Panc1 (cell line): ENCODE data around the gene INPP5A. TPM values are rescaled to one million over a fixed set of nuclear protein-coding genes. Genes with fewer than 3 reads are reported as not detected.

Experiments
- ATAC-seq: fragments of 200-7000 bp; cut with Tn5 transposase; 2 replicates; pipeline ENCODE4 v1.9.1; 2020; ENCODE audit warnings: mild to moderate bottlenecking, moderate library complexity
- BruUV-seq: library from RNA; stranded (reverse); fragments of 400-500 nt; replicated peaks from 2 replicates; lab custom pipeline; 2021; lab: Mats Ljungman, UMichigan
- CTCF ChIA-PET: fragments of 300-600 bp; sonication (Branson Sonifier 250); formaldehyde crosslinking; loops from one replicate; lab custom pipeline; 2022; ENCODE audit warnings: antibody characterized with exemption; lab: Charles Lee
- POLR2A ChIA-PET: fragments of 300-600 bp; sonication (Branson Sonifier 250); formaldehyde crosslinking; loops from one replicate; lab custom pipeline; 2022; ENCODE audit warnings: antibody characterized with exemption; lab: Charles Lee
- DNase-seq: peaks from one replicate; pipeline ENCODE4 v3.0.0-alpha.2; 2010; ENCODE audit warnings: low read depth, low spot score
- H3K27ac ChIP-seq: 2 replicates; pipeline ENCODE4 v1.5.1; 2011; ENCODE audit warnings: mild to moderate bottlenecking, low read length, inconsistent platforms
- H3K27me3 ChIP-seq: fragments of 200-500 bp; sonication (Bioruptor generic); 2 replicates; pipeline ENCODE4 v1.6.0; 2014; ENCODE audit warnings: low read length, inconsistent platforms; ENCODE audit not compliant: control insufficient read depth, insufficient read depth
- H3K36me3 ChIP-seq: fragments of 200-500 bp; sonication (Bioruptor generic); 2 replicates; pipeline ENCODE4 v1.5.1; 2014; ENCODE audit warnings: inconsistent platforms, mild to moderate bottlenecking, low read length, moderate library complexity; ENCODE audit not compliant: control insufficient read depth, insufficient read depth
- H3K4me1 ChIP-seq: 2 replicates; pipeline ENCODE4 v1.5.1; 2011; ENCODE audit warnings: inconsistent platforms, mild to moderate bottlenecking, low read length, moderate library complexity; ENCODE audit not compliant: control insufficient read depth, insufficient read depth
- H3K4me3 ChIP-seq, 2 experiments: 2 replicates each; pipeline ENCODE4 v1.5.1; 2011 to 2012; ENCODE audit warnings: low read depth in 2 of 2, low read length in 2 of 2, mild to moderate bottlenecking in 2 of 2, inconsistent platforms in 1 of 2, moderate library complexity in 1 of 2
- H3K9me3 ChIP-seq: fragments of 200-500 bp; sonication (Bioruptor generic); 2 replicates; pipeline ENCODE4 v1.5.1; 2014; ENCODE audit warnings: low read depth, mild to moderate bottlenecking, inconsistent platforms, low read length, moderate library complexity; ENCODE audit not compliant: control insufficient read depth, insufficient read depth
- POLR2AphosphoS5 ChIP-seq: IDR thresholded peaks from 2 replicates; pipeline ENCODE4 v1.6.1; 2012; ENCODE audit warnings: mild to moderate bottlenecking, low read depth, low read length, moderate library complexity
- SIN3A ChIP-seq: IDR thresholded peaks from 2 replicates; pipeline ENCODE4 v1.6.1; 2012; ENCODE audit warnings: low read depth, mild to moderate bottlenecking, low read length, moderate library complexity, borderline replicate concordance; ENCODE audit not compliant: insufficient read depth
- TCF7L2 ChIP-seq: IDR thresholded peaks from 2 replicates; pipeline ENCODE4 v1.6.1; 2011; ENCODE audit warnings: mild to moderate bottlenecking, low read depth, low read length, inconsistent platforms
- in situ Hi-C: cut with HindIII; loops from 2 replicates; pipeline ENCODE4 v1.10.0; 2016; ENCODE audit warnings: low sequenced_read_pairs, low pct_unique_long_range_greater_than_20kb
- intact Hi-C: fragments of 100-400 bp; cut with micrococcal nuclease; formaldehyde crosslinking; loops from one replicate; pipeline ENCODE4 v1.10.0; 2022; ENCODE audit not compliant: unreplicated experiment
- total RNA-seq: library from RNA; stranded (reverse); gene quantifications from one replicate; pipeline ENCODE4 v1.2.1, GENCODE V29; 2021; ENCODE audit not compliant: unreplicated experiment
- TF ChIP-seq, protein P1 (sequence below): fragments of 450-650 bp; IDR thresholded peaks from 2 replicates; pipeline ENCODE4 v1.5.1; 2017; ENCODE audit warnings: mild to moderate bottlenecking
- TF ChIP-seq, protein P2 (sequence below), 2 experiments: IDR thresholded peaks; 2 replicates each; pipeline ENCODE4 v1.6.1; 2011 to 2012; ENCODE audit warnings: low read depth in 2 of 2, control low read depth in 1 of 2, low read length in 1 of 2, mild to moderate bottlenecking in 1 of 2, moderate library complexity in 1 of 2; ENCODE audit not compliant: insufficient read depth in 1 of 2

Gene INPP5A
- total RNA-seq, 1 experiment from 2014 or later = 60.0 TPM

DNA sequence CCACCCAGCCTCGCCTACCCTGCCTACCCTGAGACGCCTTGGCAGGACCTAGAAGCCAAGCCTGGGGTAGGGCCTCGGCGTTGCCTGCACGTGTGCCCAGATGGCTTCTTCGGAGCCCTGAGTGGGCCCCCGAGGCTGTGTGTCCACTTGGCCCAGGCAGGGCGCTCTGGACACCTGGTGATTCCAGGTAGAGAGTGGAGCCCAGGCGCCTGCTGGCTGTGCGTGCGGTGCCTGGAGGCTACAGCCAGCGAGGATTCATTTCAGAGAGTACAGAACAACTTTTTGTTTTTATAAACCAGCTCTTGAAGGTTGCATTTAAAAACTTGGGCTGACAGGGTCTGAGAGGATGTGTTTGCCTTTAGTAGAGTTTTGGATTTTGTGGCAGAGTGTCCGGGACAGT is 208.4 kb downstream of the INPP5A start:
- ATAC-seq (no peak), DNase-seq (no peak)
- no peaks in the 10 kb centered on the region for H3K4me1 ChIP-seq
- ChIA-PET CTCF (no interaction called here), POLR2A (no interaction called here)
- no peaks in the 10 kb centered on the region for H3K9me3 ChIP-seq
- intact Hi-C loops = no loop called here
- TF ChIP-seq TCF7L2 = no peak
- BruUV-seq = no TSS peak
- H3K27me3 ChIP-seq = no peaks in the 10 kb centered on the region
- H3K36me3 ChIP-seq = no peaks in the 10 kb centered on the region
- no peak overlapping the region for H3K4me3 ChIP-seq
- in situ Hi-C loops = no loop called here
- H3K27ac ChIP-seq = no peak overlapping the region

DNA sequence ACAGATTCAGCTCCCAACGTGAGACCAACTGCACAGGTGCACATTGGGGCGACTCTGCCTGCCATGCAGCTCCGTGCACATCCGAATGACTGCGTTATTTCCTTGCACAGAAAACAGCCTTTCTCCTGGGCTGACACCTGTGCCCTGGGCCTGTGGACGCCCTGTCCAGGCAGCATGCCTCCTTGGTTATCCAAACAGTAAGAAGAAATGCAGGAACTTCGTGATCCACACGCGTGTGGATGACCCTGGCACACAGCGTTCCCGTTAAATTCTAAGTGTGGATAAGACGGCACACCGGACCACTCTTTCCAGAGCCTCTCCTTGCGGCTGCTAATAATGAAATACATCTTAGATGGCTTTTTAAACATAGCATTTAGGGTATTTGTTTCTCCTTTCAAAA is 208.8 kb downstream of the INPP5A start:
- H3K27ac ChIP-seq = no peak overlapping the region
- ChIA-PET POLR2A (no interaction called here), CTCF (interaction anchor here (0.5 kb wide), 1 partner anchor 527 kb away, joined by 3 read pairs; no protein-coding TSS in a partner anchor)
- in situ Hi-C loops = no loop called here
- ATAC-seq = no peak
- no peak overlapping the region for H3K4me3 ChIP-seq
- intact Hi-C loops = no loop called here
- no peak for DNase-seq
- H3K4me1 ChIP-seq = no peaks in the 10 kb centered on the region
- H3K9me3 ChIP-seq = no peaks in the 10 kb centered on the region
- TF ChIP-seq, protein P1, sequence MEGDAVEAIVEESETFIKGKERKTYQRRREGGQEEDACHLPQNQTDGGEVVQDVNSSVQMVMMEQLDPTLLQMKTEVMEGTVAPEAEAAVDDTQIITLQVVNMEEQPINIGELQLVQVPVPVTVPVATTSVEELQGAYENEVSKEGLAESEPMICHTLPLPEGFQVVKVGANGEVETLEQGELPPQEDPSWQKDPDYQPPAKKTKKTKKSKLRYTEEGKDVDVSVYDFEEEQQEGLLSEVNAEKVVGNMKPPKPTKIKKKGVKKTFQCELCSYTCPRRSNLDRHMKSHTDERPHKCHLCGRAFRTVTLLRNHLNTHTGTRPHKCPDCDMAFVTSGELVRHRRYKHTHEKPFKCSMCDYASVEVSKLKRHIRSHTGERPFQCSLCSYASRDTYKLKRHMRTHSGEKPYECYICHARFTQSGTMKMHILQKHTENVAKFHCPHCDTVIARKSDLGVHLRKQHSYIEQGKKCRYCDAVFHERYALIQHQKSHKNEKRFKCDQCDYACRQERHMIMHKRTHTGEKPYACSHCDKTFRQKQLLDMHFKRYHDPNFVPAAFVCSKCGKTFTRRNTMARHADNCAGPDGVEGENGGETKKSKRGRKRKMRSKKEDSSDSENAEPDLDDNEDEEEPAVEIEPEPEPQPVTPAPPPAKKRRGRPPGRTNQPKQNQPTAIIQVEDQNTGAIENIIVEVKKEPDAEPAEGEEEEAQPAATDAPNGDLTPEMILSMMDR = no peak
- TF ChIP-seq SIN3A = no peak
- TF ChIP-seq POLR2AphosphoS5 = no peak
- TF ChIP-seq, protein P2, sequence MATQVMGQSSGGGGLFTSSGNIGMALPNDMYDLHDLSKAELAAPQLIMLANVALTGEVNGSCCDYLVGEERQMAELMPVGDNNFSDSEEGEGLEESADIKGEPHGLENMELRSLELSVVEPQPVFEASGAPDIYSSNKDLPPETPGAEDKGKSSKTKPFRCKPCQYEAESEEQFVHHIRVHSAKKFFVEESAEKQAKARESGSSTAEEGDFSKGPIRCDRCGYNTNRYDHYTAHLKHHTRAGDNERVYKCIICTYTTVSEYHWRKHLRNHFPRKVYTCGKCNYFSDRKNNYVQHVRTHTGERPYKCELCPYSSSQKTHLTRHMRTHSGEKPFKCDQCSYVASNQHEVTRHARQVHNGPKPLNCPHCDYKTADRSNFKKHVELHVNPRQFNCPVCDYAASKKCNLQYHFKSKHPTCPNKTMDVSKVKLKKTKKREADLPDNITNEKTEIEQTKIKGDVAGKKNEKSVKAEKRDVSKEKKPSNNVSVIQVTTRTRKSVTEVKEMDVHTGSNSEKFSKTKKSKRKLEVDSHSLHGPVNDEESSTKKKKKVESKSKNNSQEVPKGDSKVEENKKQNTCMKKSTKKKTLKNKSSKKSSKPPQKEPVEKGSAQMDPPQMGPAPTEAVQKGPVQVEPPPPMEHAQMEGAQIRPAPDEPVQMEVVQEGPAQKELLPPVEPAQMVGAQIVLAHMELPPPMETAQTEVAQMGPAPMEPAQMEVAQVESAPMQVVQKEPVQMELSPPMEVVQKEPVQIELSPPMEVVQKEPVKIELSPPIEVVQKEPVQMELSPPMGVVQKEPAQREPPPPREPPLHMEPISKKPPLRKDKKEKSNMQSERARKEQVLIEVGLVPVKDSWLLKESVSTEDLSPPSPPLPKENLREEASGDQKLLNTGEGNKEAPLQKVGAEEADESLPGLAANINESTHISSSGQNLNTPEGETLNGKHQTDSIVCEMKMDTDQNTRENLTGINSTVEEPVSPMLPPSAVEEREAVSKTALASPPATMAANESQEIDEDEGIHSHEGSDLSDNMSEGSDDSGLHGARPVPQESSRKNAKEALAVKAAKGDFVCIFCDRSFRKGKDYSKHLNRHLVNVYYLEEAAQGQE (IDR thresholded peaks at IDR 0.05; ENCODE audit: insufficient read depth in 1 of 2, low read depth in 2 of 2, low read length in 1 of 2) = no peak
- no peak for TF ChIP-seq TCF7L2
- no peaks in the 10 kb centered on the region for H3K27me3 ChIP-seq
- BruUV-seq = no TSS peak
- no peaks in the 10 kb centered on the region for H3K36me3 ChIP-seq

DNA sequence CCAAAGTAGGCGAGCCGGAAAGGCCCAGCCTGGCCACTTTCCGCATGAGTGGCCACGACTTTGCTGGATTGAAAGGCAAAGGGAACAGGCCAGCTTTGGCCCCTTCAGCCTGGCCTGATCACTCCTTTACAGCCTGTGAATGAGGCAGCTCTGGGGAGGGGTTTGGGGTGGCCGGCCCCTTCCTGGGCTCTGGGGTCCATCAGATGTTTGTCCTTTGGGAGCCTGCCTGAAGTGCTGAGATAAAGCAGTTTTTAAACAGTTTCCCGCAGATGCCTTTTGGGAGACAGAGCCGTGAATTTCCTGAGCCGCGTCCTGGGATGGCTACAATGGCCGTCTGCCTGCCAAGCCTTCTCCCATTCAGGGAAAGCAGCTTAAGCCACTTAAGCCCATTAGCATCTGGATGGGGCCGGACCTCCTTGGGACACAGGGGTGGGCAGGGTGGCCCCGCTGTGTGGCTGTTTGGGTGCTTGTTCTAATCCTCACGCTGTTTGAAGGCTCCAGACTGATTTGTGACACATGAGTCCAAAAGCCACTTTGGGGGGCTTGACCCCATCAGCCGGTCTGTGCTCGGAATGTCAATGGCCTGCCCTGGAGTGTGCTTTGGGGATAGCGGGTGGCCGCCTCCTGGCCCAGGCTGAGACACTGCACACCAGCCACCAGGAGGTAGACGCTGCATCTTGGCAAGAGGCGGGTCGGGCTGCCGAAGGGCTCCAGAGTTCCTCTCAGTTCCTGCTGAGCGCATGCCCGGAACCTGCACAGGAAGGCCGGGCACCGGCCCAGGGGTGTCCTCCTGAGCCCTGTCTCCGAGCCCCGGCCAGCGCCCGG is 209.4 kb downstream of the INPP5A start:
- intact Hi-C loops = no loop called here
- no TSS peak for BruUV-seq
- no peaks in the 10 kb centered on the region for H3K36me3 ChIP-seq
- H3K27me3 ChIP-seq = no peaks in the 10 kb centered on the region
- no peaks in the 10 kb centered on the region for H3K9me3 ChIP-seq
- H3K27ac ChIP-seq = no peak overlapping the region
- no peak overlapping the region for H3K4me3 ChIP-seq
- TF ChIP-seq, protein P1 = no peak
- TF ChIP-seq TCF7L2 = no peak
- no peak for TF ChIP-seq POLR2AphosphoS5
- no peak for TF ChIP-seq SIN3A
- TF ChIP-seq, protein P2 (IDR thresholded peaks at IDR 0.05; ENCODE audit: insufficient read depth in 1 of 2, low read depth in 2 of 2, low read length in 1 of 2) = no peak
- DNase-seq (no peak), ATAC-seq (no peak)
- no peaks in the 10 kb centered on the region for H3K4me1 ChIP-seq
- ChIA-PET CTCF (interaction anchor here (0.5 kb wide), 1 partner anchor 528 kb away, joined by 3 read pairs; no protein-coding TSS in a partner anchor), POLR2A (no interaction called here)
- in situ Hi-C loops = no loop called here
